Activated T-cell treated with anti-CD3 and anti-CD28 coated beads for 48 hours (primary cell): ENCODE measurements around the gene TPD52L1.
A peak's percentile ranks its signal among the peaks of the same experiment; 100 is the strongest.
"Not testable (repeated sequence)": the region's sequence is repeated elsewhere in the genome, so short reads cannot be mapped to it uniquely, and the experiment has no call there.

ENCODE experiments used
- DNase-seq: peaks from one replicate; pipeline ENCODE4 v3.0.0-alpha.2; 2020; ENCODE audit warnings: low read depth

TPD52L1 gene

GRCh38 chr6:125142618-125143017, 11.0 kb upstream of the TPD52L1 start:
- DNase-seq: no peak

GRCh38 chr6:125144822-125145221, 8.8 kb upstream of the TPD52L1 start:
- no peak for DNase-seq

- DNase-seq: no peak
These were observed 4.1 kb upstream of the TPD52L1 start for GRCh38 chr6:125149256-125150144.

- DNase-seq: no peak
These were observed 1.9 kb upstream of the TPD52L1 start for GRCh38 chr6:125151700-125152099.

- DNase-seq: peak; percentile 1
These were observed 666 bp downstream of the TPD52L1 start for GRCh38 chr6:125154118-125154760.

GRCh38 chr6:125154761-125155135, 1.2 kb downstream of the TPD52L1 start:
- DNase-seq: peak; percentile 18

- no peak for DNase-seq
These were observed 1.8 kb downstream of the TPD52L1 start for GRCh38 chr6:125155344-125155743.

- DNase-seq: no peak
These were observed 2.9 kb downstream of the TPD52L1 start for GRCh38 chr6:125156496-125156895.

- no peak for DNase-seq
These were observed 3.7 kb downstream of the TPD52L1 start for GRCh38 chr6:125157280-125157679.

- DNase-seq: no peak
These were observed 4.2 kb downstream of the TPD52L1 start for GRCh38 chr6:125157725-125158124.

GRCh38 chr6:125163339-125163738, 9.8 kb downstream of the TPD52L1 start:
- DNase-seq: not testable (repeated sequence)

GRCh38 chr6:125163811-125164210, 10.2 kb downstream of the TPD52L1 start:
- no peak for DNase-seq

GRCh38 chr6:125164696-125165095, 11.1 kb downstream of the TPD52L1 start:
- DNase-seq: no peak

GRCh38 chr6:125165256-125165655, 11.7 kb downstream of the TPD52L1 start:
- DNase-seq: no peak

- DNase-seq: no peak
These were observed 12.2 kb downstream of the TPD52L1 start for GRCh38 chr6:125165776-125166175.

- no peak for DNase-seq
These were observed 13.1 kb downstream of the TPD52L1 start for GRCh38 chr6:125166711-125167110.

- DNase-seq: no peak
These were observed 14.0 kb downstream of the TPD52L1 start for GRCh38 chr6:125167579-125167978.

GRCh38 chr6:125169058-125169457, 15.5 kb downstream of the TPD52L1 start:
- DNase-seq: no peak

- DNase-seq: no peak
These were observed 15.9 kb downstream of the TPD52L1 start for GRCh38 chr6:125169522-125169921.

GRCh38 chr6:125170376-125170775, 16.8 kb downstream of the TPD52L1 start:
- no peak for DNase-seq

GRCh38 chr6:125173341-125174095, 19.9 kb downstream of the TPD52L1 start:
- DNase-seq: no peak

- no peak for DNase-seq
These were observed 21.1 kb downstream of the TPD52L1 start for GRCh38 chr6:125174626-125175025.
